VCaP (cell line): ENCODE results near the gene STAMBPL1.

Experiments
- H3K27ac ChIP-seq: fragments of 450-650 bp; 2 replicates; pipeline ENCODE4 v1.5.1; 2017
- CTCF ChIP-seq: fragments of 450-650 bp; conservative IDR thresholded peaks from 2 replicates; pipeline ENCODE4 v1.5.1; 2017; ENCODE audit warnings: mild to moderate bottlenecking, moderate library complexity

The STAMBPL1 gene

GRCh38 chr10:88964869-88965415 lies 84.9 kb downstream of the STAMBPL1 start:
- no peak for TF ChIP-seq CTCF
- no peak overlapping the region for H3K27ac ChIP-seq

GRCh38 chr10:88966797-88967196 lies 86.8 kb downstream of the STAMBPL1 start:
- TF ChIP-seq CTCF = no peak
- no peak overlapping the region for H3K27ac ChIP-seq

- no peak for TF ChIP-seq CTCF
- H3K27ac ChIP-seq = no peak overlapping the region
These were observed 88.3 kb downstream of the STAMBPL1 start for GRCh38 chr10:88968391-88968790.

DNA sequence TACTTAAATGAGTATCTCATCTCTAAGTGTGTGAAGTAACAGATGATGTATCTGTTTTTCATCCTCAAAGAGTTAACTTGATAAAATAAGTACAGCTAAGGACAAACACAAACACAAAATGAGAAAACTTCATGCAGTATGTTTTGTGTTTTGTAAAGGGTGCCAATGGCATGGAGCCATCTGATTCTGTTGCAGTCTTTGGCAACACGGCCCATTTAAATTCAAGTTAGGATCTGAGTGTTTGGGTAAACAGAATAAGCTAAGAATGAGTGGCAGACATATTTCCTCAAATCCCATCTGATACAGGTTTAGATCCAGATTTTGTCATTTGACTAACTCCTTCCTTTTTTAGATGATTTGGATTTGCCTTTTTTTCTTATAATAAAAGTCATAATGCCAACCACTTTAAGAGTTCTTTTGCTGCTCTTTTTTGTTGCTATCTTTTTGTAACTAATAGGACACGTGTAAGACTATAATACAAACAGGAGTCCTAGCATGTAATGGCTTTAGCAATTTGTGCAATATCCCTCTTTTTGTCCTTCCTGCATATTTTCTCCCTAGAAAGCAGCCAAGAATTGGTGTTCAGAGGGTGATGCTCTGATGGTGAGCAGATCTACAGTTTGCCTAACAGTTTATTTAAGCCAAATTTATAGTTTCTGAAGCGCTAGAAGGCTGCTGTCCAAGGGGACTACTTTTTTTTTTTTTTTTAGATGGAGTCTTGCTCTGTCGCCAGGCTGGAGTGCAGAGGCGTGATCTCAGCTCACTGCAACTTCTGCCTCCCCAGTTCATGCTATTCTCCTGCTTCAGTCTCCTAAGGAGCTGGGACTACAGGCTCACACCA lies 91.4 kb downstream of the STAMBPL1 start:
- no peak for TF ChIP-seq CTCF
- H3K27ac ChIP-seq = peak overlapping the region; percentile 16; the same call in 1 of the 2 replicates
